H1 (cell line): ENCODE data around the gene ILF3. TPM values are rescaled to one million over a fixed set of nuclear protein-coding genes. Genes with fewer than 3 reads are reported as not detected.

Source experiments
- POU5F1 ChIP-seq: IDR thresholded peaks from 2 replicates; pipeline ENCODE4 v1.6.1; 2011; ENCODE audit warnings: low read depth, mild to moderate bottlenecking, low read length, moderate library complexity
- polyA plus RNA-seq, 7 experiments: library from polyadenylated mRNA; depleted of rRNA in 3 of 7; stranded (reverse) in 5 of 7; unstranded in 2 of 7; fragments of >200 nt in 5 of 7; fragments of 200-250 nt in 2 of 7; gene quantifications; 1 replicate in 5 of 7; 2 replicates in 1 of 7; 4 replicates in 1 of 7; pipeline versions ENCODE4 v1.2.1 to v1.2.3, GENCODE V29; 2011 to 2013; ENCODE audit warnings: missing spikeins in 2 of 7, mixed read lengths in 2 of 7
- total RNA-seq: library from RNA; stranded (reverse); fragmentation: NEBNext Ultra II Directional; extraction: Animal tissue kit (Norgen Biotek cat#: 25700); gene quantifications from 2 replicates; pipeline ENCODE4 v1.2.1, GENCODE V29; 2021
- TF ChIP-seq, protein P1 (sequence below): IDR thresholded peaks from 2 replicates; pipeline ENCODE4 v1.6.1; 2012; ENCODE audit warnings: inconsistent platforms

ILF3 gene
- total and polyA plus RNA-seq, 2 of the 8 experiments (the other 6 are each of a cell fraction or from before 2014, with no cell fraction given), result 291 to 695 TPM

DNA sequence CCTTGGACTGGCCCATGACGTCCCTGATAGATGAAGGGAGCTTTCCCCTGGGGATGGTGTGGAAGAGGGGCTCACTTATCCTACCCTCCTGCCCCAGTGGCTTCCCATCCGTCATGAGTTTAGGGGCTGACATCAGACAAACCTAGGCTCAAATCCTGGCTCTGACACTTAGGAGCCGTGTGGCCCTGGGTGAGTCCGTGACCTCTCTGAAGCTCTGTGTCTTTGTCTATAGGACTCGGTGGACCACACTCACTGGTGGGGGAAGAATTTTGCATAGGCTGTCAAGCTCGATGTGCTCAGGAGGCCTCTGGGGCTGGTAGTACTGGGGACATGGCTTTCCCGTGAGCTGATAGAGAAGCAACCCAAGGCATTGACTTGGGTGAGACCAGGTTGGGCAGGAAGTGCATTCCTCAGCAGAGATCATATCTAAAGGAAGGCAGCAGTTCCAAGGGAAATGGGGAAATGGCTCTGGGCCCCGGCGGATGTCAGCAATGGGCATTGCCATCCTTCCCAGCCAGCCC is 49.6 kb upstream of the ILF3 start (continued):
- TF ChIP-seq, protein P1, sequence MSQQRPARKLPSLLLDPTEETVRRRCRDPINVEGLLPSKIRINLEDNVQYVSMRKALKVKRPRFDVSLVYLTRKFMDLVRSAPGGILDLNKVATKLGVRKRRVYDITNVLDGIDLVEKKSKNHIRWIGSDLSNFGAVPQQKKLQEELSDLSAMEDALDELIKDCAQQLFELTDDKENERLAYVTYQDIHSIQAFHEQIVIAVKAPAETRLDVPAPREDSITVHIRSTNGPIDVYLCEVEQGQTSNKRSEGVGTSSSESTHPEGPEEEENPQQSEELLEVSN, result no peak
- no peak for TF ChIP-seq POU5F1
